Loucy (cell line): ENCODE data around the gene TMEM203.

Source experiments
- H2AFZ ChIP-seq: fragments of 200-600 bp; sonication (generic); 2 replicates; pipeline ENCODE4 v1.6.0; 2016; ENCODE audit warnings: antibody characterized with exemption, mild to moderate bottlenecking, low read length, moderate library complexity
- H3F3A ChIP-seq: fragments of 200-600 bp; 2 replicates; pipeline ENCODE4 v1.6.0; 2016; ENCODE audit warnings: antibody characterized with exemption, low read depth, mild to moderate bottlenecking
- H3K27me3 ChIP-seq: fragments of 200-600 bp; sonication (generic); 2 replicates; pipeline ENCODE4 v1.6.1; 2014; ENCODE audit warnings: low read length, mild to moderate bottlenecking; ENCODE audit not compliant: insufficient read depth, poor library complexity, severe bottlenecking
- H3K36me3 ChIP-seq: fragments of 200-600 bp; sonication (generic); 2 replicates; pipeline ENCODE4 v1.6.1; 2016; ENCODE audit warnings: low read length; ENCODE audit not compliant: insufficient read depth
- H3K4me1 ChIP-seq: fragments of 200-600 bp; sonication (generic); 2 replicates; pipeline ENCODE4 v1.5.1; 2014; ENCODE audit warnings: low read length, mild to moderate bottlenecking; ENCODE audit not compliant: insufficient read depth, poor library complexity, severe bottlenecking
- H3K4me2 ChIP-seq: fragments of 200-600 bp; sonication (generic); 2 replicates; pipeline ENCODE4 v1.6.0; 2014; ENCODE audit warnings: antibody characterized with exemption, low read length, low read depth, mild to moderate bottlenecking; ENCODE audit not compliant: poor library complexity, severe bottlenecking
- H3K4me3 ChIP-seq: fragments of 200-600 bp; sonication (generic); 2 replicates; pipeline ENCODE4 v1.5.1; 2014; ENCODE audit warnings: low read length, mild to moderate bottlenecking, mixed read lengths; ENCODE audit not compliant: poor library complexity, severe bottlenecking
- H3K79me2 ChIP-seq: fragments of 200-600 bp; sonication (generic); 2 replicates; pipeline ENCODE4 v1.6.1; 2014; ENCODE audit warnings: low read length; ENCODE audit not compliant: insufficient read depth
- H3K9ac ChIP-seq: fragments of 200-600 bp; sonication (generic); 2 replicates; pipeline ENCODE4 v1.6.0; 2014; ENCODE audit warnings: mild to moderate bottlenecking, low read depth, low read length, moderate library complexity; ENCODE audit not compliant: poor library complexity, severe bottlenecking
- H3K9me2 ChIP-seq: fragments of 200-600 bp; sonication (generic); replicated peaks from 2 replicates; pipeline ENCODE4 v1.6.1; 2016; ENCODE audit warnings: low read depth, low read length, mixed read lengths
- H3K9me3 ChIP-seq: fragments of 200-600 bp; sonication (generic); 2 replicates; pipeline ENCODE4 v1.6.1; 2014; ENCODE audit warnings: mild to moderate bottlenecking, antibody characterized with exemption, low read length, low read depth; ENCODE audit not compliant: insufficient read depth
- H4K20me1 ChIP-seq: fragments of 200-600 bp; sonication (generic); 2 replicates; pipeline ENCODE4 v1.6.0; 2014; ENCODE audit warnings: antibody characterized with exemption, low read length, mild to moderate bottlenecking; ENCODE audit not compliant: insufficient read depth, poor library complexity, severe bottlenecking
- CTCF ChIP-seq: fragments of 200-600 bp; sonication (generic); conservative IDR thresholded peaks from 2 replicates; pipeline ENCODE4 v1.5.1; 2014; ENCODE audit warnings: mild to moderate bottlenecking, antibody characterized with exemption, low read length
- EZH2phosphoT487 ChIP-seq: fragments of 200-600 bp; IDR thresholded peaks from 2 replicates; pipeline ENCODE4 v1.6.1; 2018; ENCODE audit warnings: antibody characterized with exemption, mild to moderate bottlenecking, moderate library complexity, borderline replicate concordance

The TMEM203 gene

GRCh38 chr9:137187386-137187785 is 18.1 kb downstream of the TMEM203 start:
- Histone ChIP-seq H3K4me3 (peak overlapping the region; percentile 96), H3K36me3 (peaks cover 15% of the 10 kb centered on the region; the same call in 1 of the 2 replicates), H3K9me2 (no peaks in the 10 kb centered on the region), H3K27me3 (no peaks in the 10 kb centered on the region), H2AFZ (no peak overlapping the region), H3K9ac (peak overlapping the region; percentile 88), H3K4me1 (peaks cover 20% of the 10 kb centered on the region), H3K4me2 (peak overlapping the region; percentile 91), H3F3A (peaks cover 8% of the 10 kb centered on the region; the same call in 1 of the 2 replicates), H3K9me3 (no peaks in the 10 kb centered on the region), H4K20me1 (peaks cover 26% of the 10 kb centered on the region), H3K79me2 (peaks cover 55% of the 10 kb centered on the region)
- no peak for TF ChIP-seq EZH2phosphoT487
- TF ChIP-seq CTCF: no peak

- Histone ChIP-seq H2AFZ (no peak overlapping the region), H3K4me3 (peak overlapping the region; percentile 96), H3K9me2 (no peaks in the 10 kb centered on the region), H3K4me1 (peaks cover 20% of the 10 kb centered on the region), H3K79me2 (peaks cover 54% of the 10 kb centered on the region), H3K9me3 (no peaks in the 10 kb centered on the region), H3F3A (peaks cover 8% of the 10 kb centered on the region; the same call in 1 of the 2 replicates), H3K9ac (no peak overlapping the region), H3K4me2 (peak overlapping the region; percentile 91), H3K36me3 (peaks cover 15% of the 10 kb centered on the region; the same call in 1 of the 2 replicates), H4K20me1 (peaks cover 26% of the 10 kb centered on the region), H3K27me3 (no peaks in the 10 kb centered on the region)
- TF ChIP-seq CTCF: no peak
Measured at GRCh38 chr9:137186385-137186784, 19.1 kb downstream of the TMEM203 start.

- TF ChIP-seq EZH2phosphoT487 (no peak), CTCF (no peak)
- H3K4me1 ChIP-seq: peaks cover 20% of the 10 kb centered on the region
- peaks cover 14% of the 10 kb centered on the region; the same call in 1 of the 2 replicates for H3K36me3 ChIP-seq
Measured at GRCh38 chr9:137185921-137186320, 19.5 kb downstream of the TMEM203 start.

More at GRCh38 chr9:137185921-137186320, 19.5 kb downstream of the TMEM203 start:
- Histone ChIP-seq H3K9me3 (no peaks in the 10 kb centered on the region), H3K9ac (no peak overlapping the region), H3K4me2 (peak overlapping the region; percentile 91), H4K20me1 (peaks cover 26% of the 10 kb centered on the region), H3K27me3 (no peaks in the 10 kb centered on the region), H3F3A (peaks cover 8% of the 10 kb centered on the region; the same call in 1 of the 2 replicates), H3K9me2 (no peaks in the 10 kb centered on the region), H2AFZ (no peak overlapping the region), H3K79me2 (peaks cover 49% of the 10 kb centered on the region), H3K4me3 (peak overlapping the region; percentile 96)
